Liver (tissue), 3 donors: ENCODE measurements around the gene GPRC5B.

Experiments
- JUND ChIP-seq, 2 donors: IDR thresholded peaks; 2 replicates each; pipeline ENCODE4 v1.6.1; 2016; ENCODE audit warnings: antibody characterized with exemption in 2 of 2
- NR2F2 ChIP-seq: IDR thresholded peaks from 2 replicates; pipeline ENCODE4 v1.6.1; 2016; ENCODE audit warnings: antibody characterized with exemption
- TF ChIP-seq, protein P1 (sequence below): IDR thresholded peaks from 2 replicates; pipeline ENCODE4 v1.6.1; 2016; ENCODE audit warnings: antibody characterized with exemption
- TF ChIP-seq, protein P2 (sequence below): fragments of 150-350 bp; IDR thresholded peaks from 2 replicates; pipeline ENCODE4 v1.5.1; 2017; ENCODE audit warnings: improper control_type of control experiment, low read depth, low read length; ENCODE audit not compliant: missing input control
- donor health status: healthy.
- donor health status: healthy.

DNA sequence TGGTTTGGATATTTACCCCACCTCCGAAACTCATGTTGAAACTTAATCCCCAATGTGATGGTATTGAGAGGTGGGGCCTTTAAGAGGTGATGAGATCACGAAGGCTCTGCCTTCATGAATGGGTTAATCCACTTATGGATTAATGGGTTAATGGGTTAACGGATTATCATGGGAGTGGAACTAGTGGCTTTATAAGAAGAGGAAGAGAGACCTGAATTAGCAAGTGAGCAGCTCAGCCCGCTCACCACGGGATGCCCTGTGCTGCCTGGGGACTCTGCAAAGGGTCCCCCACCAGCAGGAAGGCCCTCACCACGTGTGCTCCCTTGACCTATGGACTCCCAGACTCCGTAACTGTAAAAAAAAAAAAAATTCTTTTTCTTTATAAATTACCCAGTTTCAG is 16.5 kb upstream of the GPRC5B start:
- TF ChIP-seq, protein P1, sequence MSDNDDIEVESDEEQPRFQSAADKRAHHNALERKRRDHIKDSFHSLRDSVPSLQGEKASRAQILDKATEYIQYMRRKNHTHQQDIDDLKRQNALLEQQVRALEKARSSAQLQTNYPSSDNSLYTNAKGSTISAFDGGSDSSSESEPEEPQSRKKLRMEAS: no peak
- TF ChIP-seq, protein P2, sequence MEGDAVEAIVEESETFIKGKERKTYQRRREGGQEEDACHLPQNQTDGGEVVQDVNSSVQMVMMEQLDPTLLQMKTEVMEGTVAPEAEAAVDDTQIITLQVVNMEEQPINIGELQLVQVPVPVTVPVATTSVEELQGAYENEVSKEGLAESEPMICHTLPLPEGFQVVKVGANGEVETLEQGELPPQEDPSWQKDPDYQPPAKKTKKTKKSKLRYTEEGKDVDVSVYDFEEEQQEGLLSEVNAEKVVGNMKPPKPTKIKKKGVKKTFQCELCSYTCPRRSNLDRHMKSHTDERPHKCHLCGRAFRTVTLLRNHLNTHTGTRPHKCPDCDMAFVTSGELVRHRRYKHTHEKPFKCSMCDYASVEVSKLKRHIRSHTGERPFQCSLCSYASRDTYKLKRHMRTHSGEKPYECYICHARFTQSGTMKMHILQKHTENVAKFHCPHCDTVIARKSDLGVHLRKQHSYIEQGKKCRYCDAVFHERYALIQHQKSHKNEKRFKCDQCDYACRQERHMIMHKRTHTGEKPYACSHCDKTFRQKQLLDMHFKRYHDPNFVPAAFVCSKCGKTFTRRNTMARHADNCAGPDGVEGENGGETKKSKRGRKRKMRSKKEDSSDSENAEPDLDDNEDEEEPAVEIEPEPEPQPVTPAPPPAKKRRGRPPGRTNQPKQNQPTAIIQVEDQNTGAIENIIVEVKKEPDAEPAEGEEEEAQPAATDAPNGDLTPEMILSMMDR: no peak
- TF ChIP-seq JUND (IDR thresholded peaks at IDR 0.05) (no peak), NR2F2 (no peak)
